ENCODE measurements around the gene RITA1.

The RITA1 gene

DNA sequence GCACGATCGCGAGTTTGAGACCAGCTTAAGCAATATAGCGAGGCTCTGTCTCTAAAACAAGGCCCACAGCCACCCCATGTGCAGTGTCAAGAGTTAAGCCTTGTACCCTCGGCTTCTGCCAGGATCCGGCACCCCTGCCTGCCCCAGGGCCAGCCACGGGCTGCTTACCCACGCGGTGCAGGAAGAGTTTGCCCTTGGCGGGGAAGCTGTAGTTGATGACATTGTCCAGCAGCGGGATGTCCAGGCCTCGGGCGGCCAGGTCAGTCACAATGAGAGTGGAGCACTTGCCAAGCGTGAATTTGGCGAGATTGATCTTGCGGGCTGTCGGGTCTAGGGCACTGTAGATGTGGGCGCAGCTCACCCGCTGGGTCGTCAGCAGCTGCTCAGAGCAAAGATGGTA, 13.3 kb upstream of the RITA1 start:
- ATAC-seq (replicated peaks; ENCODE audit: extremely low read depth, poor library complexity, severe bottlenecking) (no peak), DNase-seq (ENCODE audit: low spot score in 2 of 2) (no peak)
- H3K9me3 Mint-ChIP-seq = no peaks in the 10 kb centered on the region
- H3K27me3 Mint-ChIP-seq = no peaks in the 10 kb centered on the region
- H3K36me3 Mint-ChIP-seq (ENCODE audit: insufficient read depth) = peaks cover 75% of the 10 kb centered on the region
- peaks cover 11% of the 10 kb centered on the region for H3K4me1 Mint-ChIP-seq
- peak overlapping the region; percentile 51 for H3K27ac Mint-ChIP-seq (ENCODE audit: low read depth)
- H3K4me3 Mint-ChIP-seq = no peak overlapping the region

DNA sequence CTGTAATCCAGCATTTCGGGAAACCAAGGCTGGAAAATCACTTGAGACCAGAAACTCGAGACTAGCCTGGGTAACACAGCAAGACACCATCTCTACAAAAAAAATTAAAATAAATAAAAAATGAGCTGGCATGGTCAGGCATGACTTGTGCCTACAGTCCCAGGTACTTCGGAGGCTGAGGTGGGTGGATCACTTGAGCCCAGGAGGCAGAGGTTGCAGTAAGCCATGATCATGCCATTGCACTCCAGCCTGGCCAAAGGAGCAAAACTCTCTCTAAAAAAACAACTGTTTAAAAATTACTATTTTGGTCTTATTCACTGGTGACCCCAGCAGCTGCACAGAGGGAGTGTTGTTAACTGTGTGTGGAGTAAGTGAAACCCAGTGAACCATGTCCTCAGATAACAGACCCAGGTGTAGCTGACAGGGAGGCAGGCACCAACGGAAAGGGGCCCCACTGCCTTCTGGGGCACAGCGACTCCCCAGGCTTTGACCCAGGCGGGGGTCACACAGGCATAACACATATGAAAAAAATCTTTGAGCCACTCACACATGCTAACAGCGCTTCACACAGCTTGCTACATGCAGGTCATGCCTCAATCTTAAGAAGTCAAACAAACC, 12.3 kb upstream of the RITA1 start:
- Mint-ChIP-seq H3K36me3 (ENCODE audit: insufficient read depth) (peaks cover 81% of the 10 kb centered on the region), H3K27me3 (no peaks in the 10 kb centered on the region), H3K9me3 (no peaks in the 10 kb centered on the region), H3K4me1 (peaks cover 11% of the 10 kb centered on the region), H3K4me3 (no peak overlapping the region), H3K27ac (ENCODE audit: low read depth) (no peak overlapping the region)
- DNase-seq (ENCODE audit: low spot score in 2 of 2) (no peak), ATAC-seq (replicated peaks; ENCODE audit: extremely low read depth, poor library complexity, severe bottlenecking) (no peak)

DNA sequence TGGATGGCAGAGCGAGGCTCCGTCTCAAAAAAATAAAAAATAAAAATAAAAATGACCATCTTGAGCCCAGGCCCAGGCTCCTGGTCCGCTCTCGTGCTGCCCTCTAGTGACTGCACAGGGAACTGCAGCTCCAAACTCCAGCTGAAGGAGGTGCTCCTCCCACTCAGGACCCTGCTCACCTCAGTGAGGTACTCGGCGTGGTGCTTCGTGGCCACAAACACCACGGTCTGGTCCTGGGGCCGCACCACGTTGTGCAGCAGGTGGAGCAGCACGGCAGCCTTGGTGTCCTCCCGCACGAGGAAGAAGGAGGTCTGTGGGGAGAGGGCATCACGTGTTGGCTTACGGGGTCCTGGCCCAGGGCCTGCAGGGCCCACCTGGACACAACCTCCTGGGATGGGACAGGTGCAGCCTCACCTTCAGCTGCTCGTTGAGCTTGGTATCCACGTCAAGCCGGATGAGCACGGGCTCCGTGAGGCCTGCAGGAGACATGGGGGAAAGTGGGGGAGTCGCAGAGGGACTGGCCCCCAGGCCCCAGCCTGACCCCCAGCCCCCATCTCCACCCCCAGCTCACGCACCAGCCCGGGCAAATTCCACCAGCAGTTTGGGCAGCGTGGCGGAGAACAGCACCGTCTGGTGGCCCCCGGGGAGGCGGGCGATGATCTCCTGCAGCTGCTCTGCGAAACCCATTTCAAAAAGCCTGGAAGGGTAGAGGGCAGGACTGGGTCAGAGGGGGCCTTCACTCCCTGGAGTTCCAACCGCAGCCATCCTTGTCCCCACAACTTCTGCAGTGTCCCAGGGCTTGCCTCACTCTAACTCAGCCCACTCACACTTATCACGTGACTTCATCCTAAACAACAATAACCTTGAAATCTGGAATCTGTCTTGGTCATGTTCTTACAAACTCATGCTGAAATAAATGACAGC, 10.8 kb upstream of the RITA1 start:
- Mint-ChIP-seq H3K4me1 (peaks cover 11% of the 10 kb centered on the region), H3K9me3 (no peaks in the 10 kb centered on the region), H3K27me3 (no peaks in the 10 kb centered on the region), H3K27ac (ENCODE audit: low read depth) (no peak overlapping the region), H3K36me3 (ENCODE audit: insufficient read depth) (peaks cover 77% of the 10 kb centered on the region), H3K4me3 (no peak overlapping the region)
- peak; percentile 54 for ATAC-seq (replicated peaks; ENCODE audit: extremely low read depth, poor library complexity, severe bottlenecking)
- peak; percentile 67 to 78 for DNase-seq (ENCODE audit: low spot score in 2 of 2)

DNA sequence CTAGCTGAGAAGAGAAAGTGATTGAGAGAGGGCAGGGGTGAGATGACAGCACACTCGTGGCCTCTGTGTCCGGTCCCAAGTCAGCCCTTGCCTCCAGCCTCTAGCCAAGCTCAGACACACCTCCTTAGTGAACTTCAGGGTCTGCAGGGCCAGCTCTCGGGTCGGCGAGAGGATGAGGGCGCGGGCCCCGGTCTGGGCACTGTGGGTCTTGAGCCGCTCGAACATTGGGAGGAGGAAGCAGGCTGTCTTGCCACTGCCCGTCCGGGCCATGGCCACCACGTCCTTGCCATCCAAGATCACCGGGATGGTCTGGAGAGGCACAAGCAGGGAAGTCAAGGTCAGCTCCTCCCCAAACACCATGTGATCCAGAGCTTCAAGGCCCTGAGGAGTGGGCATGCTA, 6.5 kb upstream of the RITA1 start:
- Mint-ChIP-seq H3K27ac (ENCODE audit: low read depth) (no peak overlapping the region), H3K36me3 (ENCODE audit: insufficient read depth) (peaks cover 56% of the 10 kb centered on the region)

DNA sequence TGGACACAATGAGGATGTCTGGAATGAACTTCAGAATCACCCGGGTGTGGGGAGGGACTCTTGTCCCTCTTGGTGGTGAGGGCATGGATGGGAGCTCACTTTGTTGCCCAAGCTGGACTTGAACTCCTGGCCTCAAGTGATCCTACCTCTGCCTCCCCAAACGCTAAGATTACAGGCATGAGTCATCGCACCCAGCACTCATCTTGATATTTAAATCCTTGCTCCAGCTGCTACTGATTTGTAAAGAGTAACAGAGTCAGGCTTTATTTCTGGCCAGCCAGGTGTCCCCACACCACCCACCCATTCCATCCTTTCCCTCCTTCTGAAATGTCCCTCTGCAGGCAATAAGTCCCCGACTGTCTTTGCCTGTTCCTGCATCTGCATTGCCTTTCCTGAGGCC, 5.2 kb upstream of the RITA1 start:
- ATAC-seq (replicated peaks; ENCODE audit: extremely low read depth, poor library complexity, severe bottlenecking) (no peak), DNase-seq (ENCODE audit: low spot score in 2 of 2) (no peak)
- Mint-ChIP-seq H3K36me3 (ENCODE audit: insufficient read depth) (peaks cover 53% of the 10 kb centered on the region), H3K27ac (ENCODE audit: low read depth) (no peak overlapping the region), H3K9me3 (no peaks in the 10 kb centered on the region), H3K4me3 (no peak overlapping the region), H3K4me1 (peaks cover 6% of the 10 kb centered on the region), H3K27me3 (no peaks in the 10 kb centered on the region)

More for the DNA sequence above, 6.5 kb upstream of the RITA1 start:
- Mint-ChIP-seq H3K27me3 (no peaks in the 10 kb centered on the region), H3K9me3 (no peaks in the 10 kb centered on the region), H3K4me3 (no peak overlapping the region), H3K4me1 (peaks cover 11% of the 10 kb centered on the region)
- DNase-seq (ENCODE audit: low spot score in 2 of 2) (no peak), ATAC-seq (replicated peaks; ENCODE audit: extremely low read depth, poor library complexity, severe bottlenecking) (no peak)

DNA sequence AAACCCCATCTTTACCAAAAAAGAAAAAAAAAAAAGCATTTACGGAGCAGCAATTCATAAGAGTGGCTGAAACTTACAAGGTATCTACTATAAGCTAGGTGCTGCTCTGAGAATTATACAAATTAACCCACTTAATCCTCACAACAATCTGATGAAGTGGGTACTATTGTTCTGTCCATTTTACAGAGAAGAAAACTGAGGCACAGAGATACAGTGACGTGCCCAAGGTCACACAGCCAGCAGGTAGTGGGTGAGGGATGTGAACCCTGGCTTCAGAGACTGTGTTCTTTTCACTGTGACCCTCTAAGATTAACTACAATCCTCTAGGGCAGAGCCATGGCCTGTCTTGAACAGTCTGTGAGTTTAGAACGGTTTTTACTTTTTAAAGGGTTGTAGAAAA, 3.5 kb upstream of the RITA1 start:
- Mint-ChIP-seq H3K4me1 (peaks cover 16% of the 10 kb centered on the region), H3K4me3 (no peak overlapping the region), H3K36me3 (ENCODE audit: insufficient read depth) (peaks cover 40% of the 10 kb centered on the region), H3K9me3 (no peaks in the 10 kb centered on the region), H3K27ac (ENCODE audit: low read depth) (no peak overlapping the region), H3K27me3 (no peaks in the 10 kb centered on the region)
- ATAC-seq (replicated peaks; ENCODE audit: extremely low read depth, poor library complexity, severe bottlenecking) (no peak), DNase-seq (ENCODE audit: low spot score in 2 of 2) (no peak)

DNA sequence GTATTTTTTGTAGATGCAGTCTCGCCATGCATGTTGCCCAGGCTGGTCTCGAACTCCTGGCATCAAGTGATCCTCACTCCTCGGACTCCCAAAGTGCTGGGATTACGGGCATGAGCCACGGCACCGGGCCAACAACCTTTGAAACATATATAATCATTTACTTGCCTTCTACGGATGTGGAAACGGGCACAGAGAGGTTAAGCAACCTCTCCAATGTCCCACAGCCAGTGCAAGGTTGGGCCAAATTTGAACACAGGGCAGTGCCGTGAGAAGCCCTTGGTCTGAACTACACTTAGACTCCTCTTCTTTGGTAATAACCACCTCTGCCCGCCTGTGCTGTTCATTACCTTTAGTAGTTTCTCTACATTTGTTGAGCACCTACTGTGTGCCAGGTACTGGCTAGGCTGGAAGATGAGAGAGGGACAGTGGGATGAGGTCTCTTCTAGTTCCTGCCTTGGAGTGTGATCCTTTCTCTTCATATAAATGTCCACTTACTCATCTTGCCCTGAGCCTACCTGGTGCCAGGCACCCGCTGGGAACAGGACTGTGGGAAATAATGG, 2.4 kb upstream of the RITA1 start:
- H3K9me3 Mint-ChIP-seq = no peaks in the 10 kb centered on the region
- peaks cover 20% of the 10 kb centered on the region for H3K4me1 Mint-ChIP-seq
- no peak for ATAC-seq (replicated peaks; ENCODE audit: extremely low read depth, poor library complexity, severe bottlenecking)
- no peaks in the 10 kb centered on the region for H3K27me3 Mint-ChIP-seq
- no peak overlapping the region for H3K4me3 Mint-ChIP-seq
- DNase-seq (ENCODE audit: low spot score in 2 of 2) = no peak
- H3K36me3 Mint-ChIP-seq (ENCODE audit: insufficient read depth) = peaks cover 32% of the 10 kb centered on the region
- peak overlapping the region; percentile 61 for H3K27ac Mint-ChIP-seq (ENCODE audit: low read depth)

DNA sequence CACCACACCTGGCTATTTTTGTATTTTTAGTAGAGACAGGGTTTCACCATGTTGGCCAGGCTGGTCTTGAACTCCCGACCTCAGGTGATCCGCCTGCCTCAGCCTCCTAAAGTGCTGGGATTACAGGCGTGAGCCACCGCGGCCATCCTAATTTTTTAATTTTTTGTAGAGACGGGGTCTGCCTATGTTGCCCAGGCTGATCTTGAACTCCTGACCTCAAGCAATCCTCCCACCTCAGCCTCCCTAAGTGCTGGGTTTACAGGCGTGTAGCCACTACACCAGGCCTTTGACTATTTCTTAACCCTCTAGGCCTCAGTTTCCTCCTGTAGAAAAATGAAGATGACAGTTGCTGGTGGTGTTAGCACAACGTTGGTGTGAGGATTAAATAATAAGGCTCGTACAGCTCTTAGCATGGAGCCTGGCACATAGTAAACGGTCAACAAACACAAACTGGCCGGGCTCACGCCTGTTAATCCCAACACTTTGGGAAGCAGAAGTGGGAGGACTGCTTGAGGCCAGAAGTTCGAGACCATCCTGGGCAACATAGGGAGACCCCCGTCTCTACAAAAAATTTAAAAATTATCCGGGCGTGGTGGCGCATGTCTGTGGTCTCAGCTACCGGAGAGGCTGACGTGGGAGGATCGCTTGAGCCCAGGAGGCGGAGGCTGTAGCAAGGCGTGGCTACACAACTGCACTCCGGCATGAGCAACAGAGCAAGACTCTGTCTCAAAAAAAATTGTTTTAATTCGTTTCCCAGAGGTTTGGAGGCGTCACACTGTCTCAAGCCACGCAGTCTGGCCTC, 1.2 kb upstream of the RITA1 start:
- no peaks in the 10 kb centered on the region for H3K27me3 Mint-ChIP-seq
- no peaks in the 10 kb centered on the region for H3K9me3 Mint-ChIP-seq
- peaks cover 29% of the 10 kb centered on the region for H3K36me3 Mint-ChIP-seq (ENCODE audit: insufficient read depth)
- H3K4me3 Mint-ChIP-seq = peak overlapping the region; percentile 86
- peak overlapping the region; percentile 91 for H3K27ac Mint-ChIP-seq (ENCODE audit: low read depth)
- H3K4me1 Mint-ChIP-seq = peaks cover 23% of the 10 kb centered on the region
- DNase-seq (ENCODE audit: low spot score in 2 of 2) (no peak), ATAC-seq (replicated peaks; ENCODE audit: extremely low read depth, poor library complexity, severe bottlenecking) (peak; percentile 67)

DNA sequence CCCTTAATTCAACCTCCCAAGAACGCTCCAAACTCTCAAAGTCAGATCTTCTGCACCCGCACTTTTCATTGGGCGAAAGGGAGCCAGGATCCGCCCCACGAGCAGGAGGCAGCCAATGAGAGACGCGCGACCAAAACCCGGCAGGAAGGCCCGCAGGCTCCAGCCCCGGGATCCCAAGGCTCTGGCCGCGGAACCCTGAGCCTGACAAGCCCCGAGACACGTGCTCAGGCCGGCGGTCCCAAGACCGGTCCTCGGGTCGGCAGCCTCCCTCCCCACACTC, 681 bp upstream of the RITA1 start:
- peak overlapping the region; percentile 91 for H3K27ac Mint-ChIP-seq (ENCODE audit: low read depth)
- peaks cover 26% of the 10 kb centered on the region for H3K4me1 Mint-ChIP-seq
- H3K4me3 Mint-ChIP-seq = peak overlapping the region; percentile 86
- H3K9me3 Mint-ChIP-seq = no peaks in the 10 kb centered on the region
- no peaks in the 10 kb centered on the region for H3K27me3 Mint-ChIP-seq
- DNase-seq (ENCODE audit: low spot score in 2 of 2) (peak; percentile 83 to 85), ATAC-seq (replicated peaks; ENCODE audit: extremely low read depth, poor library complexity, severe bottlenecking) (peak; percentile 83)
- peaks cover 25% of the 10 kb centered on the region for H3K36me3 Mint-ChIP-seq (ENCODE audit: insufficient read depth)

DNA sequence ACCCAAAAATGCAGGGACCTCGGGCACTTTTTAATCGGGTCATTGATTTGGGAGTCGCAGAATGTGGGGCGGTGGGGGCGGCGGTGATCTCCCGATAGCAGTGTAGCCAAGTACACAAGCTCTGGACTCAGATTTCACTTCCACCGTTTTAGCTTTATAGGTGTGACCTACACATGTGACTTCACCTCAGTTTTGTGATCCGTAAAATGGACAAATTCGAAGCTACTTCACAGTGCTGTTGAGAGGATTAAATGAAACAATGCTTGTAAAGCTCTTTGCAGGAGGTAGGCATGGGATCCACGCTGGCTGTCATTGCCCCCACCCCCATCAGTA, 478 bp downstream of the RITA1 start:
- DNase-seq (ENCODE audit: low spot score in 2 of 2) = no peak
- H3K4me3 Mint-ChIP-seq = peak overlapping the region; percentile 86

DNA sequence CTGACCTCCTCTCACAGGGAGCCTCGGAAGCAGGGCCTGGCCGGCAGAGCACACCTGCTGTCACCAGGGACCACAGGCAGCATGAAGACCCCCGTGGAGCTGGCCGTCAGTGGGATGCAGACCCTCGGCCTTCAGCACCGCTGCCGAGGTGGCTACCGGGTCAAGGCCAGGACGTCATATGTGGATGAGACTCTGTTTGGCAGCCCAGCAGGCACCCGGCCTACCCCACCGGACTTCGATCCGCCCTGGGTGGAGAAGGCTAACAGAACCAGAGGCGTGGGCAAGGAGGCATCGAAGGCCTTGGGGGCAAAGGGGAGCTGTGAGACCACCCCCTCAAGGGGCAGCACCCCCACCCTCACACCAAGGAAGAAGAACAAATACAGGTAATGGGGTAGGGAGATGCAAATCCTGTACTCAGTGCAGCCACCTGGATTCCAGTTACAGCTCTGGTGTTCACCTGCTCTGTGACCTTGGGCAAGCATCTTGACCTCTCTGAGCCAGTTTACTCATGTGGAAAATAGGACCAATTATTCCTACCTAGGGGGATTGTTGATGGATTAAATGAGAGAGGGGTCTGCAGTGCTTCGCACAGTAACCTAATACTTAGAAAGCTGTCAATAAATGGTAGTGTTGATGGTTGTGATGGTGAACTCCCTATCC, 1.3 kb downstream of the RITA1 start:
- ATAC-seq (replicated peaks; ENCODE audit: extremely low read depth, poor library complexity, severe bottlenecking) = no peak
- Mint-ChIP-seq H3K27me3 (no peaks in the 10 kb centered on the region), H3K27ac (ENCODE audit: low read depth) (peak overlapping the region; percentile 82), H3K4me3 (peak overlapping the region; percentile 86), H3K36me3 (ENCODE audit: insufficient read depth) (peaks cover 20% of the 10 kb centered on the region), H3K9me3 (no peaks in the 10 kb centered on the region), H3K4me1 (peaks cover 26% of the 10 kb centered on the region)
- DNase-seq (ENCODE audit: low spot score in 2 of 2) = no peak

More for the DNA sequence above, 478 bp downstream of the RITA1 start:
- Mint-ChIP-seq H3K9me3 (no peaks in the 10 kb centered on the region), H3K27ac (ENCODE audit: low read depth) (peak overlapping the region; percentile 91), H3K4me1 (peaks cover 26% of the 10 kb centered on the region), H3K27me3 (no peaks in the 10 kb centered on the region), H3K36me3 (ENCODE audit: insufficient read depth) (peaks cover 22% of the 10 kb centered on the region)
- ATAC-seq (replicated peaks; ENCODE audit: extremely low read depth, poor library complexity, severe bottlenecking) = no peak

DNA sequence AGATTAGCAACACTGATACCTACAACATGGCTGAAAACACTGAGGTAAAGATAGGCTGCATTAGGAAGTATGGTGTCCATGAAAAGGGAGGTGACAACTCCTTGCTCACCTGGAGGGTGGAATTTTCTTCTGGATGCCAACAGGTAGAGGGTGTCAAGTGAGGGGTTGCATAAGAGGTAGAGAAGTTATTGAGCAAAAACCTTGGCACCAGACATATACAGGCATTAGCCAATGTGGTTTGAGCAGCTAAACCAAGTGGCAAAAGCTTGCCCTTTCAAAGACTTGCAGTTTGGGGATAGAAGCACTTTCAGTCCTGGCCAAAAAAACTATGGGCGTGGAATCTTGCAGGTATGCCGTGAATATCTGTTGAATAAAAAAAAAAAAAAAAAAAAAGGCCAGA, 3.8 kb downstream of the RITA1 start:
- Mint-ChIP-seq H3K9me3 (no peaks in the 10 kb centered on the region), H3K27me3 (no peaks in the 10 kb centered on the region), H3K4me3 (no peak overlapping the region), H3K4me1 (peaks cover 20% of the 10 kb centered on the region), H3K27ac (ENCODE audit: low read depth) (no peak overlapping the region), H3K36me3 (ENCODE audit: insufficient read depth) (peaks cover 15% of the 10 kb centered on the region)
- no peak for DNase-seq (ENCODE audit: low spot score in 2 of 2)
- no peak for ATAC-seq (replicated peaks; ENCODE audit: extremely low read depth, poor library complexity, severe bottlenecking)
